Tibial artery (tissue), 4 donors: ENCODE measurements around the gene STK24.
A peak's percentile ranks its signal among the peaks of the same experiment; 100 is the strongest.

Experiments used
- DNase-seq, 2 donors: peaks; one replicate each; pipeline ENCODE4 v3.0.0-alpha.2; 2019
- H3K27ac ChIP-seq, 2 donors: fragments of 200-600 bp; sonication (generic) in 1 of 2; 1 replicate in 1 of 2; 2 replicates in 1 of 2; pipeline ENCODE4 v1.5.1; 2018 to 2019; ENCODE audit warnings: mild to moderate bottlenecking in 1 of 2
- H3K27me3 ChIP-seq, 2 donors: fragments of 200-600 bp; sonication (generic) in 1 of 2; one replicate each; pipeline versions ENCODE4 v1.5.1 to v1.6.0; 2016 to 2019
- H3K36me3 ChIP-seq, 3 donors: fragments of 200-600 bp; sonication (generic) in 2 of 3; one replicate each; pipeline ENCODE4 v1.5.1; 2016 to 2019; ENCODE audit warnings: mild to moderate bottlenecking in 2 of 3
- H3K4me1 ChIP-seq, 4 donors: fragments of 200-600 bp; sonication (generic) in 2 of 4; 1 replicate in 3 of 4; 2 replicates in 1 of 4; pipeline ENCODE4 v1.5.1; 2016 to 2019
- H3K4me3 ChIP-seq, 2 donors: fragments of 200-600 bp; sonication (generic) in 1 of 2; 1 replicate in 1 of 2; 2 replicates in 1 of 2; pipeline ENCODE4 v1.5.1; 2018 to 2019; ENCODE audit warnings: mild to moderate bottlenecking in 2 of 2
- H3K9me3 ChIP-seq, 3 donors: fragments of 200-600 bp; sonication (generic) in 1 of 3; one replicate each; pipeline ENCODE4 v1.5.1; 2016 to 2019
- intact Hi-C: fragments of 100-400 bp; cut with DNase I; formaldehyde crosslinking; loops from one replicate; pipeline ENCODE4 v1.15.0; 2023; ENCODE audit warnings: low total_unique reads
- TF ChIP-seq, protein P1 (sequence below), 2 experiments: fragments of 200-600 bp in 1 of 2; fragments of 450-650 bp in 1 of 2; IDR thresholded peaks; one replicate each; pipeline ENCODE4 v1.5.1; 2017 to 2019; ENCODE audit warnings: antibody characterized with exemption in 2 of 2, mild to moderate bottlenecking in 1 of 2, moderate library complexity in 1 of 2

Gene STK24

DNA sequence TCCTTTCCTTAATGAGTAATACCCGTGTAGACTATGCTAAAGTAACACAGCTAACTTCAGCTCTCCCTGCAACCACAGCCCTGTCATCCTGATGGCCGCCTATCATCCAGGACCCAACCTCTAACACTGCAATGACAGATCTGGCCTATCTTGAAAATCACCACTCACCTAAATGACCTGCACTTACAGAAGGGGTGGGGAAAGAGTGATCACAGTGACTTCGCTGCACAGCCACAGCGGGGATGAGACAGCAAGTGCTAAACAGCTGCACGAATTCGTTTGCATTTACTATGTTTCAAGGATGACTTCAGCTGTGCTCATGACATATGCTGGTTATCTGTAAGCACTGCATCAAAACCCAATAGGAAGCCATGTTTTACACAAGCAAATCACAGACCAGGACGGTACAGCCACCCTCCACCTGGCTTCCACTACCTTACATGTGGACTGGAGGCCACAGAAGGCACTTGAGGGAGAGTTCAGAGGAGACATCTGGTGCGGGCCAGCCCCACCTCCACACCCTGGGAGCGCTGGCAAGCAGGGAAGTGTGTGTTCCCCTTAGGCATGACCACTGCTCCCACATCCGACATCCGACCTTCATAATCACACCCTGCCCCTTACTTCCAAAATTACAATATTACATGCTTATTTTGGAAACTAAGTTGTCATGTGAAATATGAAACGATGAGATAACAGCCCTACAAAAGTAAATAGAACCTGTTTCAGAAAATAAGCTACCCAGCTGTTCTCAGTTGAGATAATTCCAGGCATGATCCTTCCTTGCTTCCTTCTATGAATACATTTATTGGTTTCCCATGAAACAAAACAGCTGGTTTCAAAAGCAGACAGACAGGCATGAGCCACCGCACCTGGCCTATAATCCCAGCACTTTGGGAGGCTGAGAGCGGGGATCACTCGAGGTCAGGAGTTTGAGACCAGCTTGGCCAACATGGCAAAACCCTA, 95.7 kb downstream of the STK24 start:
- intact Hi-C loops: no loop called here
- no peak for DNase-seq
- no peaks in the 10 kb centered on the region for H3K9me3 ChIP-seq

DNA sequence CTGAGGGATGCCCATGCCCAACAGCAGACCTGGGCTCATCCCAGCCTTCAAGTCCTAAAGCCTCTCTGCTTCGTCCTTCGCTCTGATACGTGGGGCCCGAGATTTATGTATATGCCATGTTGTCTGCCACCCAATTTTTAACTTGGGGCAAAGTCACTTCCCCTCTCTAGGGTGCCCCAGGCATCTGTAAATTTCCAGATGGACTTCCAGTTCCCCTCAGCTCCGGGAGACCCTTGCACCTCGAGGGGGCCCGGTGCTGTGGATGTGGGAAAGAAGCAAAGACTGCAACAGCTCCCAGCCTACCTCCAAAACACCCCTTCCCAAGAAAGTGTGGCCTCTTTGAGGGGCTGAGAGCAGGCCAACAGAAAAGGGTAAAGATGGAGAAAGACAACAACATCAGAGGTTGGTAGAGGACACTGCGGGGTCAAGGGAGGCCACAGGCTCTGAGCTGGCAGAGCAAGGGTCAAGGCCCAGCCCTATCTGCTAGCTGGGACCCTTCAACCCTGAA, 97.4 kb downstream of the STK24 start:
- H3K4me3 ChIP-seq: no peak overlapping the region
- no peak overlapping the region for H3K27ac ChIP-seq
- peaks cover 0 to 12% (median 6%) of the 10 kb centered on the region in 3 donors for H3K36me3 ChIP-seq
- no peaks in the 10 kb centered on the region for H3K27me3 ChIP-seq
- TF ChIP-seq, protein P1, sequence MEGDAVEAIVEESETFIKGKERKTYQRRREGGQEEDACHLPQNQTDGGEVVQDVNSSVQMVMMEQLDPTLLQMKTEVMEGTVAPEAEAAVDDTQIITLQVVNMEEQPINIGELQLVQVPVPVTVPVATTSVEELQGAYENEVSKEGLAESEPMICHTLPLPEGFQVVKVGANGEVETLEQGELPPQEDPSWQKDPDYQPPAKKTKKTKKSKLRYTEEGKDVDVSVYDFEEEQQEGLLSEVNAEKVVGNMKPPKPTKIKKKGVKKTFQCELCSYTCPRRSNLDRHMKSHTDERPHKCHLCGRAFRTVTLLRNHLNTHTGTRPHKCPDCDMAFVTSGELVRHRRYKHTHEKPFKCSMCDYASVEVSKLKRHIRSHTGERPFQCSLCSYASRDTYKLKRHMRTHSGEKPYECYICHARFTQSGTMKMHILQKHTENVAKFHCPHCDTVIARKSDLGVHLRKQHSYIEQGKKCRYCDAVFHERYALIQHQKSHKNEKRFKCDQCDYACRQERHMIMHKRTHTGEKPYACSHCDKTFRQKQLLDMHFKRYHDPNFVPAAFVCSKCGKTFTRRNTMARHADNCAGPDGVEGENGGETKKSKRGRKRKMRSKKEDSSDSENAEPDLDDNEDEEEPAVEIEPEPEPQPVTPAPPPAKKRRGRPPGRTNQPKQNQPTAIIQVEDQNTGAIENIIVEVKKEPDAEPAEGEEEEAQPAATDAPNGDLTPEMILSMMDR (IDR thresholded peaks at IDR 0.05): no peak
- no peaks in the 10 kb centered on the region for H3K9me3 ChIP-seq
- DNase-seq: no peak
- H3K4me1 ChIP-seq: peaks cover 0 to 46% (median 33%) of the 10 kb centered on the region in 4 donors
- intact Hi-C loops: no loop called here

More for the DNA sequence above, 95.7 kb downstream of the STK24 start:
- H3K4me1 ChIP-seq: peaks cover 0 to 55% (median 45%) of the 10 kb centered on the region in 4 donors
- no peak overlapping the region for H3K27ac ChIP-seq
- no peak overlapping the region for H3K4me3 ChIP-seq
- TF ChIP-seq, protein P1 (IDR thresholded peaks at IDR 0.05): no peak
- no peaks in the 10 kb centered on the region for H3K27me3 ChIP-seq
- peaks cover 0 to 6% (median 0%) of the 10 kb centered on the region in 3 donors for H3K36me3 ChIP-seq

DNA sequence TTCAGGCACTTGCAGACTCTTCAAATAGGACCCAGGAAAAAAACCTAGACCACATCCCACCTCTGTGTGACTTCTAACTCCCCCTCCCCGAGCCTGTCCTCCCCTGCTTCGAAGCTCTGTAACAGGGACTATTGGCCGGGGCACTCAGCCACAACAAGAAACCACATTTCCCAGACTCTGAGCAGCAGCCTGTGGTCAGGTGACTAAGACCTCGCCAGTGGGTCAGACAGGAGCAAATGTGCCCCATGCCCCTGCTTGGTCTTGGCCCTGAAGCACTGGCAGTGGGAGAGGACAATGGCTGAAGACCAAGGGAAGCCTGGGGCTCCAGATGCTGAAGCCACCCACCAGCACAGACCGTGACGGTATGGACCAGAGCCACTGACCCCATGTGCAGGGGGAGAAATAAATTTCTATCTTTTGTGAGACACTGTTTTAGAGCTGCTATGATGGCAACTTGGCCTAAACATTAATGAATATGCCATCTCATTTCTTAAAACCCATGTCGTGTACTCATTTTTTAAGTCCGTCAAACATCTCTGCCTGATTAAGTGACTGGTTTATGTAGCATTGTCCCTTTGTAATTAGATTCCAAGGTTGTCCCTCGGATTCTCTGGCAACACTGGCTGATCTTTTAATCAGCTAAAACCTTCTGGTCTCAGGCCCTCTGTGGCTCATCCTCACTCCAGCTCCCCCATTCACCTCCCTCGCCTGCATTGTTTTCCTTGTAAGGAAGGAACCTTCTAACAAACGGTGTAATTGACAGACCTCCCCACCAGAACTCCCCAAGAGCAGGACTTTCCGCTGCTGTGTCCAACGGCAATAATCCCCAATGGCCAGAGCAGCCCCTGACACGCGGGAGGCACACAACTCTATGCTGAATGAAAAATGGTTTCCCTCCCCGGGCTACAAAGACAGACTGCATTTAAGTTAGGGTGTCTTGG, 98.4 kb downstream of the STK24 start:
- H3K9me3 ChIP-seq: no peaks in the 10 kb centered on the region
- H3K27ac ChIP-seq: no peak overlapping the region
- no peak overlapping the region for H3K4me3 ChIP-seq
- H3K4me1 ChIP-seq: peaks cover 0 to 37% (median 22%) of the 10 kb centered on the region in 4 donors
- DNase-seq: no peak
- H3K36me3 ChIP-seq: peaks cover 0 to 23% (median 16%) of the 10 kb centered on the region in 3 donors
- intact Hi-C loops: no loop called here
- H3K27me3 ChIP-seq: no peaks in the 10 kb centered on the region
- TF ChIP-seq, protein P1 (IDR thresholded peaks at IDR 0.05): no peak

DNA sequence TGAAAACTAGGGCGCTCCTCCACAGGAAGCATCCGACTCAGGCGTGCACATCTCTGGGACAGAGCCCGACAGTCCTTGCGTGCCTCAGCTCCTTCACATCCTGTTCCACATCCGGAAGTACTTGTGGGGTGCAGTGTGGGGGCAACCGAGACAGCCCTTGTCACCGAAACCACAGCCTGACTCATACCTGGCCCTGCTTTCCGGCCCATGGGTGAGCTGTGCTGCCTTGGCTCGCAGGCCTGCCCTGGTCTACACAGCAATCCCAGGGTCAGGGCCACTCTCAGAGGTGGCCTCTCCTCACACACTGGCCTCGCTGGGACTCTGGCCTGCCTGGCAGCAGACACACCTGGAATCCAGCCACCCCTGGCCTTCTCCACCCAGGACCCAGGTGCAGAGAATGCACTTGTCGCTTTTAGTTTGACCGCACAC, 100.4 kb downstream of the STK24 start:
- intact Hi-C loops: no loop called here
- H3K27ac ChIP-seq: no peak overlapping the region

More for the DNA sequence above, 100.4 kb downstream of the STK24 start:
- H3K4me3 ChIP-seq: no peak overlapping the region
- TF ChIP-seq, protein P1 (IDR thresholded peaks at IDR 0.05): no peak
- H3K4me1 ChIP-seq: peaks cover 0 to 22% (median 9%) of the 10 kb centered on the region in 4 donors
- DNase-seq: peak in 1 of 2 donors; percentile 57
- peaks cover 0 to 33% (median 26%) of the 10 kb centered on the region in 3 donors for H3K36me3 ChIP-seq
- H3K27me3 ChIP-seq: no peaks in the 10 kb centered on the region
- H3K9me3 ChIP-seq: no peaks in the 10 kb centered on the region
